NCI-H2171 (cell line): ENCODE results near the gene EFTUD2.

ENCODE experiments used
- DNase-seq: peaks from one replicate; lab custom pipeline; 2025; lab: John Stamatoyannopoulos, UW

EFTUD2 gene

DNA sequence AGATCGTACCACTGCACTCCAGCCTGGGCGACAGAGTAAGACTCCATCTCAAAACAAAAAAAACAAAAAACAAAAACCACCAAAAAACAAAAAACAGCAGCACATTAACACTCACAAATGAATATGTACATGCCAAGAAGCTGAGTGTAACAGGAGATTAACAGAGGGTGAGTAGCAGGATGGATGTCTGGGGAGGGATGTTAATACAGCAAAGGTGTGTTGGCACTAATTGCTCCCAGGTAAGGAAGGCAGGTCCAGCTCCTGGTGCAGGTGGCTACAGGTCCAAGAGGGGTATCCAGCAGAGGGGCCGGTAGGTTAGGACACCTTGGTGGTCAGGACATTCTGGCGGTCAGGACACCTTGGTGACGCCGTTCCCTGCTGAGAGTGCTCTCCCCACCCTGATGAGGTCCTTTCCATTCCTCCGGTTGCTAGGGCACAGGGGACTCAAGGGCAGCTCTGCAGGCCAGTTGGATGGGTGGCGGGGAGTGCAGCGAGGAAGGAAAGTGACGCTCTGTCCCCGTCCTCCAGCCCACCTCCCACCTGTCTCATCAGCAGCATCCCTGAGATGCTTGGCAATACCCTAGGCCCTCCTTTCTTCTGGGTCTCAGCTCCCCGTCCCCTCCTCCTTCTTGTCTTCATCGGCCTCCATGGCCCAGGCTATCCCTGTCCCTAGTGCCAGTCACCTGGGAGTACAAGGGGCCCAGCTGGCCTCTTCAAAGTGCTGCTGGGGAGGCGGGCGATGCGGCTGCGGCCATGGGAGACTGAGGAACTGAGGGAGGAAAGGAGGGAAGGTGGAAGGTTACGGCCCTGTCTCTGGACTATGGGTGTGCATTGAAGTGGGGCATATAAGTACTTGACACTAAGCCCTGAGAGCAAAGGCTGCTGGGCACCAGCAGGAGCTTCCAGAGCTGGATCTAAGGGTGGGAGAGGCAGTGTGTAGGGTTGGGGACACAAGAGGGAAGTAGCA, 26.8 kb upstream of the EFTUD2 start:
- no peak for DNase-seq

DNA sequence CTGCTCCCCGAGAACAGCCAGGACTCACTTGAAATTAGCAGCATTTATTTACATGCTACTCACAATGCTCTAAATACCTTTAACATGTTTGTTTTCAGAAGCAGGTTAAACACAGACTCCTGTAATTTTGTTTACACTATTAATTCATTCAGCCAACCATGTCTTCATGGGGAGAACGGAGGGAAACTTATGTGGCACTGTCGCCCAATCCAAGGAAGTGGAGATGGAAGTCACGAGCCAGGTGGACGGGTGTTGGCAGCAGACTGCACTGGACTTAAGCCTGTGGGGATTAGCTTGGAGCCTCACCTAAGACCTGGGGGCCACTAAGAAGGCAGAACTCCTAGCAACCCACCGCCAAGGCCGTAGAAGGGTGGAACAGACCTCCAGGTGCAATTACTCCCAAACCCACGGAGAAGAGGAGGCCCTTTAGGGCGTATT, 24.9 kb upstream of the EFTUD2 start:
- no peak for DNase-seq

GRCh38 chr17:44922746-44923470, 23.7 kb upstream of the EFTUD2 start:
- DNase-seq = no peak

DNA sequence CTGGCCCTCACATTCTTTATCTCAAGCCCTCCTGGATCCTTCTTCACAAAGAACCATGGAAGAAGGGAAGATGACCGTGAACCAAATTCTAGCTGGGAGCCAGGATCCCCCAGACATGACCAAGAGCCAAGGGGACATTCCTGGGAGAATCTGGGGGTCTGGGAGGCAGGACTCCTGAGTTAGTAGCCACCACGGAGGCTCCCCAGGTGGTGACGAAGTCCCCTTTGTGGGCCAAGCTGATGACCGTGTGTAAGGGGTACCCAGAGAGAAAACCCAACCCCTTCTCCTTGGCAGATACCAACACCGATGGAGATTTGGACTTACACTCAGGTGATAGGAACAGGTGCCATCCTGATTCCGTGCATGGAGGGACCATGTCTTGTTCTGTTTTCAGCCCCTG, 22.9 kb upstream of the EFTUD2 start:
- no peak for DNase-seq

DNA sequence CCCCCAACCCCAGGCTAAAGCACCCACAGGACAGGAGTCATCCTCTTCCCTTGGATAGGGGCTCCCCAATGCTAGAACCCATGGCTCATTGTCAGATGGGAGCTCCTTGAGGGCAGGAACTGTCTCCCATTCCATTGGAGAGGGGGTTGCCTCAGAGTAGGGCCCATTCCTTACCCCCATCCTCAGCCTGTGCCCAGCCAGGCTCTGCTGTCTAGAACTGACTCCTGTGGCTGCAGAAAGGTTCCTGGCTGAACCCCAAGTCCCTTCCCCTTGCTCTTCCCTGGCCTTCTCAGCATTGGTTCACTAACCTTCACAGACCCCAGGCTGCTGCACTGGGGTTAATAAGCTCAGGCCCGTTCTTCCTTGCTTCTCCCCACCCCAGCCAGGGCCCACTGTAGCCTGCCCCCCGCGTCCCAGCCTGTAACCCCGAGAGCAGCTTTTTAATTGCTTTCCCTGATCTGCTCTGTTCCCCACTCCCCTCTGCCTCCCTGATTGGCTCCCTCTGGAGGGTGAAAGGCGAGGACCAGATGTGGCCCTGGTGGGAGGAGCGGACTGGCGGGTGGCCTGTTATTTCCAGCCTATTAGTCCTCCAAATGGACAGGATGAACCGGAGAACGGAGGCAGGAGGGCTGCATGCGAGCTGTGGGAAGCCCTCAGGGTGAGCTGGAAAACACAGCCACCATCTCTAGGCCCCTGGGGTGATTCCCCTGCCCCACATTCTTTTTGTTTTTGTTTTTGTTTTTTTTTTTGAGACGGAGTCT, 22.1 kb upstream of the EFTUD2 start:
- DNase-seq = peak; percentile 41

DNA sequence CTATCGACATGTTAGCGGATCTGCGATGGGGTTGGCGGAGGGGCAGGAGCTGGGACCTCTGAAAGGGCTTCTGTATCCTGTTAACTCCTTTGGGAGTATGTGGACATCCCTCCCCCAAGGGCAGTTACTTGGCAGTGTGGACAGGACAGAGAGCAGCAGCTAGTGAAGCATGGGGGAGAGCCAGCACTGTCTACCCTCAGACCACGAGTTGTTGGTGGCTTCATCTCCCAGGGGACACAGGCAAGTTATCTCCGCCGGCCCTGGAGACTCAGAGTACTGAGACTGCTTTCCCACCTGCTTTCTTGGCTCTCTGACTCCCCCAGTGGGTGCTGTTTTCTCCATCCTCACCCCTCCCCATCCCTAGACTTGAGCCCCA, 21.3 kb upstream of the EFTUD2 start:
- DNase-seq = no peak

GRCh38 chr17:44919885-44920564, 20.8 kb upstream of the EFTUD2 start:
- no peak for DNase-seq

DNA sequence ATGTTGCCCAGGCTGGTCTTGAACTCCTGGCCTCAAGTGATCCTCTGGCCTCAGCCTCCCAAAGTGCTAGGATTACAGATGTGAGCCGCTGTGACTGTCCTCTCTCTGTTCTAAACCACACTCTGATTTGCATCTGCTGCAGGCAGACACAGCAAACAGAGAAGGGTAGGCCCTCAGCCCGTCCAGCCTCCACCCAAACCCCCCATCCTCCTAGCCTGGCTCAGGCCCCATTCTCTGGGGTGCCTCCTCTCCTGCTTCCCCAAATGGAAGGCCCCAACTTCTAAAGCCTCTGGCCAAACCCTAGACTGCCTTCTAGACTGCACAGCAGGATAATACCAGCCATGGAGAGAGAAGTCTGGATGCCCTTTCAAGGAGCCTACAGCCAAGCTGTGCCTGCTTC, 20.2 kb upstream of the EFTUD2 start:
- no peak for DNase-seq

GRCh38 chr17:44918006-44918405, 18.8 kb upstream of the EFTUD2 start:
- DNase-seq = no peak

DNA sequence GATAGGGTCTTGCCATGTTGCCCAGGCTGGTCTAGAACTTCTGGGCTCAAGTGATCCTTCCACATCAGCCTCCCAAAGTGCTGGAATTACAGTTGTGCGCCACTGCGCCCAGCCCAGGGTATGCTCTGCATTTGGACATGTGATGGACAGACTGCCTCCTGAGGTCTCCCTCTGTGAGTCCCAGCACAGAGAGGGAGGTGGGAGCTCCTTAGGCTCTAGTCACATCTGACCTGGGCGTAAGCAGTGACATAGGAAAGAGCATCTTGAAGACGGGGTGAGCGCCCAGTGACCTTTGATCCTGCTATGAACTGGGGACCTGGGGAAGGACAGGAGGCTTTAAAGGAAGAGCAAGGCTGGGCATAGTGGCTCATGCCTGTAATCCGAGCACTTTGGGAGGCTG, 18.2 kb upstream of the EFTUD2 start:
- no peak for DNase-seq

GRCh38 chr17:44916781-44917241, 17.6 kb upstream of the EFTUD2 start:
- DNase-seq = no peak

DNA sequence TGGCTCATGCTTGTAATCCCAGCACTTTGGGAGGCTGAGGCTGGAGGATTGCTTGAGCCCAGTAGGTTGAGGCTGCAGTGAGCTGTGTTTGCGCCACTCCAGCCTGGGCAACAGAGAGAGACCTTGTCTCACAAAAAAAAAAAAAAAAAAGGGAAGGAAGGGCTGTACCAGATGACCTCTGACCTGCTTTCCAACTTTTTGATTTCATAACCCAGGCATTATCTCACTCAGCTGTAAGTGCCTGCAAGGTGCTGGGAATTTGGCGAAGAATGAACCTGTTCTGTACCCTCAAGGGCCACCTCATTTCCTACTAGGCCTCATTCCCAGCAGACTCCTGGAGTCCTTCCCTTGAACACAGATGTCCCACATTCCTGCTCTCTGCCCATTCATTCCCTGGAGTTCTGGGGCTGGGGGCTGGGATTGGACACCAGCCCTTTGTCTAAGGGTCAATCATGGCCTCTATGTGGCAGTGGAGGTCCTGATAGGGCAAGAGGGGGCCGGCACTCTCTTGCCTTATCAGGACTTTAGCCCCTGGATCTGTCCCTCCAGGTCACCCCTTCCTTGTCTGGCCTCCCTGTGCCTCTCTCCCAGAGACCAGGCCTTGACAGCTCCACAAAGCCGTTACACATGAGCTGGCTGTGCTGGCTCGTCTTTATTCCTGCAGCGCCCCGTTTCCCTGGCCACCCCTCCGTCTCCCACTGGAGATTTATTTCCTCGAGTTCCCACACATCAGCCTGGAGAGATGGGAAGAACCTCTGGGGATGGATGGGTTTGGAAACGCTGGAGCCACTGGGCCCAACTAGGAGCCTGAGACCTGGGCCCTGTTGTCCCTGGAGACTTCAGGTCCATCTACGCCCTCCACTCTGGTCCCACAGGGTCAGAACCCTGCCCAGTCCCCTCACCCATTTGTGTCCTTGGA, 16.9 kb upstream of the EFTUD2 start:
- no peak for DNase-seq

DNA sequence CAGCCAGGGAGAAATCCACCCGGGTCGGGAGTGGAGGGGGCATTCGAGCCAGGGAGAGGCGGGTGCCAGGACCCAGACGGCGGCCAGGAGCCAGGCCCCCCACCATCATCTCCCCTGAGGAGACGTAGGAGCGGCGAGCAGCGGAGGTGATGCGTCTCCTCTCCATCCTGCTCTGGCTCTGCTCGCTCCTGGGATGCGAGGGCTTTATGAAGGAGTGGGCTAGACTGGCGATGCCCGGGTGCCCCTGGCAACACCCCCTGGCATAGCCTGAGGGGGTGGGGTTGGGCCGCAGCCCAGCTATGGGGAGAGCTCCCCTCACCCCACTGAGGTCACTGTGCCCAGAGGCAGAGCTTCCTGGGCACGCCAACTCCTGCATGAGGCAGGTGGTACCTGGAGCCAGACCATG, 16.1 kb upstream of the EFTUD2 start, which contains the start of gene GFAP:
TSS of gene GFAP (minus strand) at position 180 of the 406 bp plus-strand sequence. CDS start at position 166, 14 bp downstream.
- DNase-seq = no peak

GRCh38 chr17:44914698-44915271, 15.5 kb upstream of the EFTUD2 start:
- no peak for DNase-seq

GRCh38 chr17:44914148-44914547, 14.9 kb upstream of the EFTUD2 start:
- no peak for DNase-seq

DNA sequence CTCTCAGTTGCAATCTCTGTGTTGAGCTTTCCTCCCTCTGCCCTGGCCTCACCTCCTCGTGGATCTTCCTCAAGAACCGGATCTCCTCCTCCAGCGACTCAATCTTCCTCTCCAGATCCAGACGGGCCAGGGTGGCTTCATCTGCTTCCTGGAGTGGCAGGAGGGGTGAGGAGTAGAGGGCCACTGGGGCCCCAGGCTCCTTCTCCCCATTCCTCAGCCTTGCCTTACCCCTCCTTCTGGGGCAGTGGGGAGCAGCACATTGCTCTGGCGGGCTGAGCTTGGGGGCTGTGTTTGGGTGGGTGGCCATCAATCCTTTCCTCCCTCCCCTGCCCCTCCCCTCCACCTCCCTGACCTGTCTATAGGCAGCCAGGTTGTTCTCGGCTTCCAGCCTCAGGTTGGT, 14.4 kb upstream of the EFTUD2 start:
- DNase-seq = no peak

- no peak for DNase-seq
These were observed 13.7 kb upstream of the EFTUD2 start for GRCh38 chr17:44912763-44913544.

- no peak for DNase-seq
These were observed 12.1 kb upstream of the EFTUD2 start for GRCh38 chr17:44911133-44912001.
